Mesodermal cell (in vitro differentiated cells): Measurements from ENCODE around the gene MYRF.

ENCODE experiments used
- H3K27ac ChIP-seq: 2 replicates; pipeline ENCODE4 v1.7.0; 2013; ENCODE audit warnings: mild to moderate bottlenecking, low read depth, low read length, moderate library complexity; ENCODE audit not compliant: severe bottlenecking
- H3K36me3 ChIP-seq: 2 replicates; pipeline ENCODE4 v1.7.1; 2013; ENCODE audit warnings: mild to moderate bottlenecking, low read length, moderate library complexity; ENCODE audit not compliant: control insufficient read depth, insufficient read depth
- H3K4me1 ChIP-seq: one replicate; pipeline ENCODE4 v1.7.1; 2013; ENCODE audit warnings: mild to moderate bottlenecking, low read length; ENCODE audit not compliant: insufficient read depth, control insufficient read depth, poor library complexity, severe bottlenecking
- H3K4me3 ChIP-seq: 2 replicates; pipeline ENCODE4 v1.7.0; 2013; ENCODE audit warnings: low read length, control low read depth, mild to moderate bottlenecking; ENCODE audit not compliant: insufficient read depth, poor library complexity, severe bottlenecking; ENCODE audit errors: extremely low read depth
- H3K9me3 ChIP-seq: 2 replicates; pipeline ENCODE4 v1.7.1; 2013; ENCODE audit warnings: mild to moderate bottlenecking, low read length, moderate library complexity; ENCODE audit not compliant: control insufficient read depth
- WGBS, 2 experiments: methylation state at CpG; one replicate each; pipeline ENCODE4 v1.1.5; 2013; ENCODE audit warnings: missing lambda C conversion rate in 2 of 2; ENCODE audit not compliant: insufficient coverage in 2 of 2; 5-methylcytosine and 5-hydroxymethylcytosine counted together

The MYRF gene

DNA sequence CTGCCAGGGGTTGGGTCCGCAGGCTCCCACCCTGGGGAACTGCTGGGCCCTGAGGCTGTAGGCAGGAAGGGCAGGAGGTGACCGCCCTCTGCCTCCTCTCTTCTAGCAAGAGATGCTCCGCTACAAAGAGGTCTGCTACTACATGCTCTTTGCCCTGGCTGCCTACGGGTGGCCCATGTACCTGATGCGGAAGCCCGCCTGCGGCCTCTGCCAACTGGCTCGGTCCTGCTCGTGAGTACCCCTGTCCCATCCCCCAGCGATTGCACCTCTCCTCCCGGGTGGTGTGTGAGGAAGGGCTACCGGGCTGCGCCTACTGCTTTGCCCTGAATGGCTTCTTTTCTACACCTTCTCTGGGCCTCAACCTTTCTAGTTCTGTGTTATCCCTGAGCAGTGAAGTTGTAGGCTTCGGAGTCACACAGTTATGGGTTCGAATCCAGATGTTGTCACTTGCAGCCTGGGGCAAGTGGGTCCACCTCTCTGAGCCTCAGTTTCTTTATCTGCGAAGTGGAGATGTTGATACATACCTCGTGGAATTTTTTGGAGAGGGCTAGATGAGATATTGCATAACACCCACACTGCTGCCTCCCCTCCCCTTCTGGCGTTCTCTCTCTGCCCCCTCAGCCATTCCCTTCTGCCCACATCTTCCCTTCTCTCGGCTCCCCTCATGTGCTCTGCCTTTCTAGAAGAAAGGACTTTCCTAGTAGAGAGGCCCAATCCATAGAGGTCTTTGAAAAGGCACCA is 21.1 kb upstream of the MYRF start:
- WGBS, 2 experiments, result 88 to 91% methylated on average over 15 to 16 of the region's 19 CpGs
- H3K4me3 ChIP-seq, result no peak overlapping the region
- no peak overlapping the region for H3K27ac ChIP-seq
- peaks cover 19% of the 10 kb centered on the region for H3K4me1 ChIP-seq
- no peaks in the 10 kb centered on the region for H3K9me3 ChIP-seq
- H3K36me3 ChIP-seq, result peaks cover 44% of the 10 kb centered on the region

- Histone ChIP-seq H3K27ac (no peak overlapping the region), H3K9me3 (no peaks in the 10 kb centered on the region), H3K4me1 (peaks cover 19% of the 10 kb centered on the region), H3K4me3 (no peak overlapping the region), H3K36me3 (peaks cover 44% of the 10 kb centered on the region)
- 83 to 89% methylated on average over 7 to 8 of the region's 8 CpGs for WGBS, 2 experiments
These were observed 20.3 kb upstream of the MYRF start for GRCh38 chr11:61731952-61732675.

DNA sequence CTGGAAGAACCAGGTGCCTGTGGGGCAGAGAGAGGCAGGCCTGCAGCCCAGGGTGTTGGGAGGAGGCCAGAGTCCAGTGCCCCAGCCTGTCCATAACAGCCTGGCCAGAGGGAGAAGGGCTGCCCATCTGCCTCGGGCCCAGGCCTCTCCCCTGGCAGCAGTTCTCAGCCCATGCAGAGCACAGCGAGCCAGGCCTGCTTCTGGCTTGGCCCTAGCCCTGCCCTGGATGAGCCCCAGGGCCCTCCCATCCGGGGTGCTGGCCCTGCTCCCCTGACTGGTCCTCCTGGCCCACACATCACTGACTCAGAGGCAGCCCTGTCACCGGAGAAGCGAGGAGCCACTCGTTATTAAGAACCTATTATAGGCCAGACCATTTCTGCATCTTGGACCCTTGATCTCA is 19.7 kb upstream of the MYRF start:
- Histone ChIP-seq H3K27ac (no peak overlapping the region), H3K9me3 (no peaks in the 10 kb centered on the region), H3K36me3 (peaks cover 40% of the 10 kb centered on the region), H3K4me1 (peaks cover 19% of the 10 kb centered on the region), H3K4me3 (no peak overlapping the region)
- 88 to 100% methylated on average over 3 to 5 of the region's 6 CpGs for WGBS, 2 experiments

- Histone ChIP-seq H3K27ac (no peak overlapping the region), H3K4me3 (no peak overlapping the region), H3K9me3 (no peaks in the 10 kb centered on the region), H3K36me3 (peaks cover 40% of the 10 kb centered on the region), H3K4me1 (peaks cover 15% of the 10 kb centered on the region)
- 21 to 27% methylated on average over 11 to 12 of the region's 13 CpGs for WGBS, 2 experiments
These were observed 19.1 kb upstream of the MYRF start for GRCh38 chr11:61733120-61733978.

- 90 to 94% methylated on average over 13 to 14 of the region's 14 CpGs for WGBS, 2 experiments
- Histone ChIP-seq H3K27ac (no peak overlapping the region), H3K36me3 (peaks cover 34% of the 10 kb centered on the region), H3K9me3 (no peaks in the 10 kb centered on the region), H3K4me3 (no peak overlapping the region), H3K4me1 (peaks cover 3% of the 10 kb centered on the region)
These were observed 17.7 kb upstream of the MYRF start for GRCh38 chr11:61734767-61735166.

GRCh38 chr11:61735391-61735790 is 17.0 kb upstream of the MYRF start:
- Histone ChIP-seq H3K9me3 (no peaks in the 10 kb centered on the region), H3K36me3 (peaks cover 29% of the 10 kb centered on the region), H3K4me3 (no peak overlapping the region), H3K4me1 (peaks cover 3% of the 10 kb centered on the region), H3K27ac (no peak overlapping the region)
- 89 to 94% methylated on average over 14 to 15 of the region's 17 CpGs for WGBS, 2 experiments

DNA sequence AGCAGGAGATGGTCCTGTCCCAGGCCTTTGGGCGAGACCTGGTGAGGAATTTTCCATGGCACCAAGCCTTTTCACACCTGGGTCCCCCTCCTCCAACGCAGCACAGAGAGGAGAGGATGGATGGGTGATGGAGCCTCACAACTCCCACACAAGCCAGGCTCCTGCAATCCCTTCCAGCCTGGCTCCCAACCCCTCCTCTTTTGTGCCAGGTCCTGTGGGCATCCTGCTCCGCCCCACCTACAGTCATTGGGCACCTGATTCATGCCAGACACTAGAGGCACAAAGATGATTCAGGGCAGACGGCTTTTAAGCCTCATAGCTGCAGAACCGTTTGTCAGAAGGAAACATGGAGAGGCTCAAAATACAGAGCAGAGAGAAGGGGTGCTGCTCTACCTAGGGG is 16.1 kb upstream of the MYRF start:
- H3K4me3 ChIP-seq, result no peak overlapping the region
- 93 to 98% methylated on average over 3 of the region's 5 CpGs for WGBS, 2 experiments

DNA sequence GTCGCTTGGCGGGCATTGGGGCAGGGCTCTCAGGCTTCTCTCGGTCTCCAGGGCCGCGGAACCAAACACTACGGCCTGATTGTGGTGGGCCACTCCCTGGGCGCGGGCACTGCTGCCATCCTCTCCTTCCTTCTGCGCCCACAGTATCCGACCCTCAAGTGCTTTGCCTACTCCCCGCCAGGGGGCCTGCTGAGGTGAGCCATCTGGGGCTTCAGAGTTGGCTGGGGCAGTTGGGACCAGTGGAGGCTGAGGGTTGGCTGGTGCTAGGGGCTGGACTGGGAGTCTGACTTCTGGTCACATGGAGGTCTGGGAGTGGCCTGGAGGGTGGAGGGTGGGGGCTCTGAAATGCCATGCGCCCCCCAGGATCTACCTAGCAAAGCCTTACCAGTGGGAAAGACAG is 15.3 kb upstream of the MYRF start:
- 96 to 98% methylated on average over 7 to 9 of the region's 12 CpGs for WGBS, 2 experiments
- no peaks in the 10 kb centered on the region for H3K4me1 ChIP-seq
- H3K36me3 ChIP-seq, result peaks cover 36% of the 10 kb centered on the region
- H3K27ac ChIP-seq, result no peak overlapping the region
- no peaks in the 10 kb centered on the region for H3K9me3 ChIP-seq
- no peak overlapping the region for H3K4me3 ChIP-seq

More for the DNA sequence above, 16.1 kb upstream of the MYRF start:
- Histone ChIP-seq H3K36me3 (peaks cover 33% of the 10 kb centered on the region), H3K9me3 (no peaks in the 10 kb centered on the region), H3K4me1 (peaks cover 3% of the 10 kb centered on the region), H3K27ac (no peak overlapping the region)

DNA sequence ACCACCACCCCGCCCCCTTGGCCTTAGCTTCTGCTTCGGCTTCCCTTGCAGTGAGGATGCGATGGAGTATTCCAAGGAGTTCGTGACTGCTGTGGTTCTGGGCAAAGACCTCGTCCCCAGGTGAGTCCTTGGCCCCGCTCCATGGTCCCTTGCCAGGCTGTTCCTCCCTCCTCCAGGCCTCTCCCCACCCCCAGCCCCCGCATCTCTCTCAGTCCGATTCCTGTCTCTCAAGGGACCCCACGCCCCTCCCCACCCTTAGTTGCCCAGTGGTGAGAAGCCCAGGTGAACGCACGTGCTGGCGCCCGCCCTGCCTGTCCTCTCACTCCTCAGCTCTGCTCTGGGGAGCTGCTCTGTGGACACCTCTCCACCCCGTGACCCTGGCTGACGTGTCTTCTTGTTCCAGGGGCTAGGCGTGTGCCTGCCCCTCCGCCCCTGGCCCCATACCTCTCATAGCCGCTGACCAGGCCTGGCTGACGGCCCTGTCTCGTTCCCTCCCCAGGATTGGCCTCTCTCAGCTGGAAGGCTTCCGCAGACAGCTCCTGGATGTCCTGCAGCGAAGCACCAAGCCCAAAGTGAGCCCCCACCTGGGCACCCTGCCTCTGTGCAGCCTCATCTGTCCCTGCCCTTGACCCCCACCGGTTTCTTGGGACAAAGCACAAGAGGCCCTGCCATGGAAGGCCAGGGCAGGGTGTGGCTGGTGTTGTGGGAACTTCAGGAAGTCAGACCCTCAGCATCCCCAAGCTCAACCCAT is 14.6 kb upstream of the MYRF start:
- WGBS, 2 experiments, result 91 to 93% methylated on average over 18 to 20 of the region's 23 CpGs
- Histone ChIP-seq H3K9me3 (no peaks in the 10 kb centered on the region), H3K36me3 (peaks cover 39% of the 10 kb centered on the region), H3K4me1 (no peaks in the 10 kb centered on the region), H3K27ac (no peak overlapping the region), H3K4me3 (no peak overlapping the region)

- Histone ChIP-seq H3K36me3 (peaks cover 42% of the 10 kb centered on the region), H3K9me3 (no peaks in the 10 kb centered on the region)
These were observed 13.7 kb upstream of the MYRF start for GRCh38 chr11:61738776-61739175.

More at GRCh38 chr11:61738776-61739175, 13.7 kb upstream of the MYRF start:
- no peak overlapping the region for H3K4me3 ChIP-seq
- no peak overlapping the region for H3K27ac ChIP-seq
- no peaks in the 10 kb centered on the region for H3K4me1 ChIP-seq
- 60% methylated on average over 1 of the region's 7 CpGs; no CpG with 5 or more reads in 1 of the 2 experiments for WGBS, 2 experiments
